DMS53 (cell line): ENCODE results near the gene PCGF3.
"Not testable (repeated sequence)": the region's sequence is repeated elsewhere in the genome, so short reads cannot be mapped to it uniquely, and the experiment has no call there.

ENCODE experiments used
- DNase-seq: peaks from one replicate; lab custom pipeline; 2025; lab: John Stamatoyannopoulos, UW

The PCGF3 gene

DNA sequence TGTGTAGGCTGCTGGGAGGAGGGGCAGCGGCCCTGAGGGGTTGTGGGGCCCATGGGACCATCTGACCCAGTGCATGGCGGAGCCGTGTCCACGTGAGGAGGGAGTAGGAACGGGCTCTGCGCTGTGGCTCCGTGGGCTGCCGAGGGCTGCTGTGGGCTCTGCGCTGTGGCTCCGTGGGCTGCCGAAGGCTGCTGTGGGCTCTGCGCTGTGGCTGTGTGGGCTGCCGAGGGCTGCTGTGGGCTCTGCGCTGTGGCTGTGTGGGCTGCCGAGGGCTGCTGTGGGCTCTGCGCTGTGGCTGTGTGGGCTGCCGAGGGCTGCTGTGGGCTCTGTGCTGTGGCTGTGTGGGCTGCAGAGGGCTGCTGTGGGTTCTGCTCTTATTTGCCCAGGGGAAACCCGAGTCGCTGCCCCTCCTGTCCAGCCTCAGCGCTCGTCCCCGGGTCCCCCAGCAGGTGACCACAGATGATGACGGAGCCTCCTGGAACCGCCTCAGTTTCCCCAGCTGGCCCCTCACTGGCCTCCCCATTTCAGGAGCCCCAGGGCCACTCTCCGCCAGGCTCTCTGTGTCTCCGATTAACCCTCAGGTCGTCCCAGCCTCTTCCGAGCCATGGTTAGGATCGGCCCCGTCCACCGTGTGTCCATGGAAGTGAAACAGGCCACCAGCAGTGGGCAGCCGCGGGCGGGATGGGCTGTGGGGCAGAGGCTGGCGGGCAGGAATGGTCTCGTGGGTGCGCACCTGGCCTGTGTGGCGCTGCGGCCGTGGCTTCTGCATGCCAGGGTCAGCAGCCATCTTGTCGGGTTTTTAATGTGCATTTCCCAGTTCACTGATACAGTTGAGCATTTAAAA lies 20.0 kb downstream of the PCGF3 start:
- DNase-seq, result no peak

DNA sequence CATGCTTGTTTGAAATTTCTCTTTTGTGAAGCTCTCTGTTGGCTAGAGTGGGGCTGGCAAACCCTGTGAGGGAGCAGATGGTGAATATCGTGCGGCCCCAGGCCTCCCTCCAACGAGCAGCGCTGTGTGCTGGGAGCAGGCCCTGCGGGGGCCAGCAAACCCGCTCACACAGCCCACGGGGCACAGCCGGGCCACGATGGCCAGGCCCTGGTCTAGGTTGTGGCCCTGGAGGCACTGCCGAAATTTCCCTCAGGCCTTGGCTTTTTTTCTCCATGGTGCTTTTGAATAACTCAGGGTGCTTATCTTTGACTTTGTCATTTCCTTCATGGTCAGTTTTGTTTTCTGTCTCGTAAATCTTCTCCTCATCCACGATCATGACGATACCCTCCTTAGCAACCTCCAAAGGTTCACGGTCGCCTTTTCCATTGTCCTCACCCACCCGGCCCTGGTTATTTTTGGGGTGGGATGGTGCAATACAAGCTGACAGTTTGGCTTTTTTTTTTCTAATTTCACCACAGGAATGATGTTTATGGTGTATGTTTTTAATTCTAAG lies 20.7 kb downstream of the PCGF3 start:
- no peak for DNase-seq

DNA sequence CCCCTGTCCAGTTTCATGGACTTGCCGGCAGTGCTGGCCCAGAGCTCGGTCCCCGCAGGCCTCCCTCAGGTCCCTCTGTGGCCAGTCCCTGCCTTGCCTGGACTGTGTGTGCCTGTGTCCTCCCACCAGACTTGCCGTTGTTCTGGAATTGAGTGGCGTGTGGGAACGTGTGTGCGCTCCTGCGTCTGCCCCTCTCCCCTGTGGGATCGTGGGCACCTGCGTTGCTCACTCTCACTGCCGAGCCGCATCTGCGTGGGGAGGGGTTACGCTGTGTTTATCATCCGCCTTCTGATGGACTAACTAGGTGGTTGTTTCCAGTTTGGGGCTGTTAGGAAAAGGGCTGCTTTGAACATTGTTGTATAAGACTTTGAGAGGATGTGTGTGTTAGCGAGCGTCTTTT lies 21.2 kb downstream of the PCGF3 start:
- no peak for DNase-seq

DNA sequence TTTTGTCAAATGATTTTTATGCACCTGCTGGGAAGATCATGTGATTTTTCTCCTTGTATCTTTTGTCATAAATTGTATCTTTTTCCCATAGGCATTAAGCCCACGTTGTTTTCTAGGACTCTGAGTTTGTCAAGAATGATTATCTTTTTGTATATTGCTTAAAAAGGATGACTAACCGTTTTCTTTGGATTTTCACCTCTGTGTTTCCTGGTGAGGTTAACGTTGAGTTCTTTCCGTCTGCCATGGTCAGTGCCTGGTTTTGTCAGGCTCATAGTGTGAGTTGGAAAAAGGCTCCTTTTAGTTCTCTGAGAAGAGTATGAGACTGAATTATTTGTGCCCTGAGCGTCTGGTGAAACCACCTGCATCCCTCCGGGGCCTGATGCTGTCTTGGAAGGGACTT lies 21.9 kb downstream of the PCGF3 start:
- DNase-seq, result no peak

DNA sequence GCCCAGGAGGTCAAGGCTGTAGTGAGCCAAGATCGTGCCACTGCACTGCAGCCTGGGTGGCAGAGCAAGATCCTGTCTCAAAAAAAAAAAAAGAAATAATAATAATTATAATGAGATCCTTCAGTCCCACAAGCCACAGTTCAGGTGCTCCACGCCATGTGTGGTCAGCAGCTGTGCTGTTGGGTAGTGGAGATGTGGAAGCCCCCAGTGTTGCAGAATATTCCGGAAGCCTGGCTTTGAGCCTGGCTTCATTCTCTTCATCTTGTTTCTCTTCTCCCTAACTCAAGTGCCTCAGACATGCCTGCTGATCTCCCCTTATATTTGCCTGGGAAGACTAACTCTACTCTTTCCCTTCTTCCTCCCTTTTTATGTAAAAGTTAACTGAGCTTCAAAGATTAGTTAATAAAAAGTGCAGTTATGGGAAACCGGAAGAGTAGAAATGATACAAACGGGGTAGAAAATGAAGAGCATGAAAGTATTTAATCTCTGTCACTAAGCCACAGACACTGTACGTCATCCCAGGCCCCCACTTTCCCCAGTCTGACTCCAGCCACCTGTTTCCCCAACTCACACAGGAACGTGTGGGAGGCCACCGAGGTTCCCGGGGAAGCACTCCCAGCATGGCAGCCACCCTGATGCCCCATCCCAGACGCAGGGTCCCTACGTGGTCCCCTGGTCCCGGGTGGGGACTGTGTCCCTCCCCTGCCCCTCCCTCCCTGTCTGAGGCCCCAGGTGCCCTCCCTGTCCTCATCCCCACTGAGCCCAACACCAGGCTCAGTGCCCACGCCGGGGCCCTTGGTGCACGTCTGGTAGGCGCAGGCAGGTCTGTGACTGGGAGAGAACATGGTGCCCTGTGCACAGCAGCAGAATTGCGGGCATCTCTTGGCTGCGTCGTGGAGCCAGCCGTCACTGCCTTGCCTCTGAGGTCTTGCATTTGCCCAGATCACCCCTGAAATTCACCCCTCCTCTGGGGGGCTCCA lies 24.0 kb downstream of the PCGF3 start:
- DNase-seq, result no peak

DNA sequence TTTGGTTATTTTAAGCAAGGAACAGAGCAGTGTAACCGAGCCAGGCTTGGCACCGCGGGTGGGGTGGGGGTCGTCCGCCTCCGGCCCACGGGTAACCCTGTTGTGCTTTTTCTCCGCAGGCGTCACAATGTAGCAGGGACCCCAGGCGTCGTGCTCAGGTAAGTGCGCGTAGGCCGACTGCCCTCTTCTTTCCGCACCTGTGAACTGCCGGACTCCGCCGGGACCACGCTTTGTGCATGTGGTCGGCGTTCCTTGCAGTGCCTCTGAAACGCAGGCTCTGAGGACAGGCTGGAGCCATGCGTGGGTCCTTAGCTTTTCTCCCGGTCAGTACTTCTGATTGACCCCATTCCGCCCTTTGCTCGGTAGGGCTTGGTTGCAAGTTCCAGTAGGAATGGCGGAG lies 24.9 kb downstream of the PCGF3 start:
- no peak for DNase-seq

DNA sequence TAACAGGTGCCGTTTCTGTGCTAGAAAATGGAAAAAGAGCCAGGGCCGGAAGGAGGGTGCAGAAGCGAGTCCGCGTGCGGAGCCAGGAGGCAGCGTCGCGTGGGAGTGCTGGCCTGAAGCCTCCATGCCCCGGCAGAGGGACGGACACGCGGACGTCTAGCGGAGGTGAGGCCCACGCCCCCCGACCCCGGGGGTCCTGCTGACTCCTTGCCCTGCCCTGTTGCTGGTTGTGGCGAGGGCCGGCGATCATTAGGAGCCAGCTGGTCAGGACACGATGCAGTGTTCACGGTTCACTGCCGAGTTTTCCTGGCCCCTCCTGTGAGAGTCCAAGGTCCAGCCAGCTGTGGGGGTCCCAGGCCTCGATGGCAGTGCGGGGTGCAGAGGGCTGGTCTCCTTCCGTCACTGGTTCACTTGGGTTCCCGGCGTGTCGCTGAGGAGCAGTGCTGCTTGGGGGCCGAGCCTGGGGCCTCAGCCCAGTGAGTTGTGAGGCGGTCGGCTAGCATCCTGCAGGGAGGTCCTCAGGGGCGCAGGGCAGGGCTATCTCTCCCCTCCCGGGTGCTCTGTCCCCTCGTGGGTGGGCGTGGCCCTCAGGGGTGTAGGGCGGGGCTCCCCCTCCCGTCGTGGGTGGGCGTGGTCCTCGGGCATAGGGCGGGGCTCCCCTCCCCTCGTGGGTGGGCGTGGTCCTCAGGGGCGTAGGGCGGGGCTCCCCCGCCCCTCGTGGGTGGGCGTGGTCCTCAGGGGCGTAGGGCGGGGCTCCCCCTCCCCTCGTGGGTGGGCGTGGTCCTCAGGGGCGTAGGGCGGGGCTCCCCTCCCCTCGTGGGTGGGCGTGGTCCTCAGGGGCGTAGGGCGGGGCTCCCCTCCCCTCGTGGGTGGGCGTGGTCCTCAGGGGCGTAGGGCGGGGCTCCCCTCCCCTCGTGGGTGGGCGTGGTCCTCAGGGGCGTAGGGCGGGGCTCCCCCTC lies 25.6 kb downstream of the PCGF3 start:
- DNase-seq, result not testable (repeated sequence)

DNA sequence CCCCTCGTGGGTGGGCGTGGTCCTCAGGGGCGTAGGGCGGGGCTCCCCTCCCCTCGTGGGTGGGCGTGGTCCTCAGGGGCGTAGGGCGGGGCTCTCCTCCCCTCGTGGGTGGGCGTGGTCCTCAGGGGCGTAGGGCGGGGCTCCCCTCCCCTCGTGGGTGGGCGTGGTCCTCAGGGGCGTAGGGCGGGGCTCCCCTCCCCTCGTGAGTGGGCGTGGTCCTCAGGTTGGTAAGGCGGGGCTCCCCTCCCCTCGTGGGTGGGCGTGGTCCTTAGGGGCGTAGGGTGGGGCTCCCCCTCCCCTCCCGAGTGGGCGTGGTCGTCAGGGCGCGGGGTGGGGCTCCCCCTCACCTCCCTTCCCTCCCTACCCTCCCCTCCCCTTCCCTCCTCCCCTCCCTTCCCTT lies 26.3 kb downstream of the PCGF3 start:
- DNase-seq, result not testable (repeated sequence)

DNA sequence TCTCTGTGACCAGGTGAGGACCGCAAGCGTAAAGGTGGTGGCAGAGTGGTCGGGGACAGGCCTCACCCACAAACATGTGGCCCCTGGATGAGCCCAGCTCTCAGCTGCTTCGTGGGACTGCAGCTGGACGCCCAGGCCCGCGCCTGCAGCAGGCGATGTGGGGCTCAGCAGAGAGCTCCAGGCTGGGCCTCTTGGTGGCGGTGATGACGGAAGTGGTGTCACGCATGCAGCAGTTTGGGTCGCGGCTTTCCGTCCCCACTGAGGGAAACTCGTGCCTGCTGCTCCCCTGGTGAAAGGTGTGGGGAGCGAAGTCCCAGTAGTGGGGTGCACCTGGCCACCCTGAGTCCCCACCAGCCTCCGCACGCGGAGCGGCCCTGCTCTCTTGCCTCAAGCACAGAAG lies 26.9 kb downstream of the PCGF3 start:
- no peak for DNase-seq

DNA sequence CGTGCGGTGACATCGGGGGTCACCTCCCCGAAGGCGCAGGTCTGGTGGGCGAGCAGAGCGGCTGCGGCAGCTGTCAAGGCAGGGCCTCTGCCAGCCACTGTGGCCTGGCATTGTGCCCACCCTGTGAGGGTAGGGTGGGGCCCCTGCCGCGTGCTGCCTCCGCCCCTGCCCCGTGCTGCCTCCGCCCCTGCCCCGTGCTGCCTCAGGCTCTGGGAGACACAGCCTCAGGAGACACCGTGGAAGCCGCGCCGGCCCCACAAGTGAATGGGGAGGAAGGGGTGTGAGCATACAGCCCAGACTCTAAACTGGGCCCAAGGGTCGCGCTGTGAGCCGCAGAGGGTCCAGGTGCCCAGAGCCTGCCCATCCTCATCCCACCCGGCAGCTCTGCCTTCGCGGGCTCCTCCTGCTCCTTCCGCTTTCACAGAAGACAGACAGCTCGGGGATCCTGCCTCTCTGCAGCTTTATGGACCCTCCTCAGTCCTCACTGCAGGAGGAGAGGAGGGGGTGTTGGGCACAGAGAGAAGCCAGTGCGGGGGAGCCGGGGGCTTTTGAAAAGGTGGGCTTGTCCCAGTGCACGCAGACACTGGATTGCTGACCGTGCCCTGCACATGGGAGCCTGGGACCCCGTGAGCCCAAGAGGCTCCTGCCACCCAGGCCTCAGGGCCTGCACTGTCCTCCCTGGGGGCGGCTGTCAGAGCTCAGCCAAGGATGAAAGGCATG lies 27.4 kb downstream of the PCGF3 start:
- DNase-seq, result no peak

DNA sequence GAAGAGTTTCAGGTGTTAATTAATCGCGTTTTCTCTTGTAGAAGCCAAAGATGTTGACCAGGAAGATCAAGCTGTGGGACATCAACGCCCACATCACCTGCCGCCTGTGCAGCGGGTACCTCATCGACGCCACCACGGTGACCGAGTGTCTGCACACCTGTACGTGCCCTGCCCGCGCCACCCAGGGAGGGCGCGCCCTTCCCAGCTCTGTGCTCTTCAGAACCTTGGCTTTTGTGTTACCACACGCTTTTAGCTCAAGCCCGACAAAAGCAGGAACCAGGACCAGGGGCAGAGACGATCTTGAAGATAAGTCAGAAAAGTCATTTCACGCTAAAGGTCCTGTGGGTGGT lies 28.0 kb downstream of the PCGF3 start:
- no peak for DNase-seq

DNA sequence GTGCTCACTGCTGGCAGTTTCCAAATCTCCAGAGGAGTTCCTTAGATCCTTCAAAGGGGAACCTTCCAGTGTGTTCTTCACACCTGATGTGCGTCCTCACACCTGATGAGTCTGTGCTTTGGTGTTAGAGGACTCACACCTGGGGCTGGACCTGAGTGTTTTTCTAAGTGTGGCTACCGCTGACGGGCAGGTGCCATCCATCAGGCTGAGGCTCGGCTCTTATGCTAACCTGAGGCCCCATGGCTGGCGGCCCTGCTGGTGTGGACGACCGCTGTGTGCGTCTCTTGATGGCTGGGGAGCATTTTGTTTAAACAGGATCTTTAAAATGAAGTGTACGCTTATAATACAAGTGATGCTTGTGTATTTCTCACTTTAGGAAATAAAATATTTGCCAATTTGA lies 28.4 kb downstream of the PCGF3 start:
- DNase-seq, result no peak

DNA sequence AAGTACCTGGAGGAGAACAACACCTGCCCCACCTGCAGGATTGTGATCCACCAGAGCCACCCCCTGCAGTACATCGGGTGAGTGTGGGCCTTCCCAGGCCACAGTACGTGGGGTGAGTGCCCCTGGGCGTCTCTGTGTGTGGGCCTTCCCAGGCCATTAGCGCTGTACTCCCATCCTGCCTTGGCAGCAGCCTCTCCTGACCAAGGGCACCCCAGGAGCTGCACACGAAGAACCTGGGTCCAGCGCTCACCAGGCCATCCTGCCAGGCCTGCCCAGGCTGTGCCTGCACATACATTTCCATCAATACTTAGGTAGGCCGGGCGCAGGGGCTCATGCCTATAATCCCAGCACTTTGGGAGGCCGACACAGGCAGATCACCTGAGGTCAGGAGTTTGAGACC lies 29.3 kb downstream of the PCGF3 start:
- no peak for DNase-seq

DNA sequence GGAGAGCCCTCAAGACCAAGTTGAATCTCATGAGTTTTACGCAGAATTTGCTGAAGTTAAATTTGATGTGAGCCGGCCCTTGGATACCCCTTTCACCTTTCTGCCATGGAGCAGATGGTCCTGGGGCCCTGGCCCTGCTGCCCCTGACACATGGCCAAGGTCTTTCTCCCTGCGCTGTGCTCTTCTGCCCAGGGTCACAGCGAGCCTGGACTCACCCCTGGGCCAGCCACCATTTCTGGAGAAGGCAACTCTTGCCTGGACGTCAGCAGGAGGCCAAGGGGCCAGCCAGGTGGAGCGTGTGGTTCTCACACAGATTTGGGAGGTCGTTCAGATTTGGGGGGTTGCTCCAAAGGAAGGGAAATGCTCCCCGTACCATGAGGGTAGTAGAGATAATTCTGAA lies 30.0 kb downstream of the PCGF3 start:
- DNase-seq, result no peak

DNA sequence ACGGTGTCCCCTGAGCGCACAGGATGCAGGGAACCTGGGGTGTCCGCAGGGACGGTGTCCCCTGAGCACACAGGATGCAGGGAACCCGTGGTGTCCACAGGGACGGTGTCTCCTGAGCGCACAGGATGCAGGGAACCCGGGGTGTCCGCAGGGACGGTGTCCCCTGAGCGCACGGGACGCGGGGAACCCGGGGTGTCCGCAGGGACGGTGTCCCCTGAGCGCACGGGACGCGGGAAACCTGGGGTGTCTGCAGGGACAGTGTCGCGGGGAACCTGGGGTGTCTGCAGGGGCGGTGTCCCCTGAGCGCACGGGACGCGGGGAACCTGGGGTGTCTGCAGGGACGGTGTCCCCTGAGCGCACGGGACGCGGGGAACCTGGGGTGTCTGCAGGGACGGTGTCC lies 30.9 kb downstream of the PCGF3 start:
- not testable (repeated sequence) for DNase-seq

DNA sequence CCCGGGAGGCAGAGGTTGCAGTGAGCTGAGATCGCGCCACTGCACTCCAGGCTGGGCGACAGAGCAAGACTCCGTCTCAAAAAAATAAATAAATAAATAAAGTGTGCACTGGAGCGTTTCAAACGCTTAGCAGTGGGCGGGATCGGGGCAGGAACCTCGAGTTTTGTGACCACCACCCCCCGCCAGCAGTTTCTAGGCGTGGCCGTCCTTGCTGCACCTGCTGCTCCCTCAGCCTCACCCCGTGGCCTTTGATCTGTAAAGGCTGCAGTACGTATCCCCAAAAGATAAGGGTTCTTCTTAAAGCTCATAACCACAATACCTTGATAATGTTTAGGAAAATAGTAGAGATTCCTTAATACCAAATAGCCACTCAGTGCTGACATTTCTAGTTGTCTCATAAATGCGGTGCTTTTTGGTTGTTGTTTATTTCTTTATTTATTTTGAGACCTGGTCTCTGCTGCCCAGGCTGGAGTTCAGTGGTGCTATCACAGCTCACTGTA lies 33.2 kb downstream of the PCGF3 start:
- no peak for DNase-seq

DNA sequence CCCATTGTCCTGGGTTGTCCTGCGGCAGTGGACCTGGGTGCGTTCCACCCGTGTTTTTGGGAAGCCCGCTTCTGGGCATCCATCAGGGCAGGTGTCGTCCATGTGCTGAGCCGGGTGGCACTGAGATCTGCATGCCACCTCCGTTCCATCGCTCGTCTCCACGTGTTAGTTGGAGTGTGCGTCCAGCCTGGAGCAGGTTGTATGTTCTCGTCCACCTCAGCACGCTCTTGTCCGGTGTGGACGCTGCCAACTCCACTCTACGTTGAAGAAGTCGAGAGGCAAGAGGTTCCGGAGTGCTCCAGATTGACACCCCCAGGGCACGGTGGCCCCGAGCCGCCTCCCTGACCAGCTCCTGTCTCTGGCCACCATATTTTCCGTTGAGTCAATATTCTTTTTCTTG lies 33.9 kb downstream of the PCGF3 start:
- DNase-seq, result no peak

DNA sequence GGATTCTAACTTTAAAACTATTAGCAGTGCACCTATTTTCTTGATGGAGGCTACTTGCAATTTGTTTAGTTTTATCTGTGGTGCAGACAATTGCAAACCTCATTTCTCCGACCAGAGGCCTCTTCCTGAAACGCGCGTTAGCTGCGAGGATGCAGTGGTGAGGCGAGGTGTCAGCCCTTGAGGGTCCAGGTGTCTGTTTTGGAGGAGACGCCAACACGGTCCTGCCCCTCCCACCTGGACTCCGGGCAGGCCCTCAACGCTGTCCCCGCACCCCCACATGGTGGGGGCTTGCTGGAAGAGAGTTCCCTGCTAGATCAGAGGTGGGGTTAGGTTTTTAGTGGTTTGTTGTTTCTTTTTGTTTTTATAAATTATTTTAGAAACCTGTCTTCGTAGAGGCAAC lies 34.4 kb downstream of the PCGF3 start:
- no peak for DNase-seq

DNA sequence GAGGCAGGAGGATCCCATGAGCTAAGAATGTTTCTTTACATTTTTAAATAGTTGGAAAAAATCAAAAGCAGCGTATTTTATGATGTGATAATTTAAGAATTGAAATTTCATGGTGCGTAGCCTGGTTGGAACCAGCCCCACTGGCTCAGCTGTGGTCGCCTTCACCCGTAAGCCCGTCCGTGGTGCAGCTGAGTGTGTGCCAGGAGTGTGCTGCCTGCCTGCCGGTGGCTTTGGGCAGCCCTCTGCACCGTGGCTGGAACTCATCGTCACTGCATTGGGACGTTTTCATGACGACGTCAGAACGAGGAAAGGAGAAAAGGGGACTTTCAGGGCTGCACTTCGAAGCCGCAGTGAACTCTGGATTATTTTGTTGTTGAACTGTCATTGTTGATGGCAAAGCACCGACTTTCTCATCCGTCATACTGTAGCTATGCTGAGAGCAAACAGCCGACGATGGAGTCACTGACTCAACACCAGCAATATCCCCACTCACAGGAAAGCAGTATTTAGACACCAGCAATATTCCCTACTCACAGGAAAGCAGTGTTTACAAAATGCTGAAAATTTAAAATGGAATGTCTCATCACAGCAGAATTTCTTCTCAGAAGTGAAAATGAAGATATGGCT lies 35.1 kb downstream of the PCGF3 start:
- no peak for DNase-seq

DNA sequence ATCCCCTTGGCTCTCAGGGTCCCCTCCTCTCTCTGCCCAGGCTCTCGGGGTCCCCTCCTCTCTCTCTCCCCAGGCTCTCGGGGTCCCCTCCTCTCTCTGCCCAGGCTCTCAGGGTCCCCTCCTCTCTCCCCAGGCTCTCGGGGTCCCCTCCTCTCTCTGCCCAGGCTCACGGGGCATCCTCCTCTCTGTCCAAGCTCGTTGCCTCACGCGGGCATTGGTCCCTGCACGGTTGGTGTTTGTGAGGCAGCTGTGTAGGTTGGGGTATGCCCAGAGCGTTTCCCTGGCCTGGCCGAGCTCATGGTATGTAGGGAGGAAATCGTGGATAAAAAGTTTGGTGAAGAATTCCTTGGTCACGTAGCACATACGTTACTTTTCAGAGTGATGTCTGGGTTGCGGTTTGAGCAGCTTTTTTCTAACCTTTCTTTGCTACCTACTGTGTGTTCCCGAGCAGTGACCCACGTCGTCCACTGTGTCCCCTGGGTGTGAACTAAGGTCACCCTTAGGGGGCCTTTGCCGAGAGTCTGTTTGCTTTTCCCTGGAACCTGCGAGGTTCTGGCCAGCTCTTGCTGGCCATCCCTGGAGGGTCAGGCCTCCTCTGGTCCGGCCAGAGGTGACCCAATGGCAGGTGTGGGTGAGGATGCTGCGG lies 36.6 kb downstream of the PCGF3 start:
- DNase-seq, result no peak
